MCF 10A (cell line): Measurements from ENCODE around the gene SLIT3. TPM values are rescaled to one million over a fixed set of nuclear protein-coding genes. Genes with fewer than 3 reads are reported as not detected.

Experiments
- BruUV-seq: library from RNA; stranded (reverse); fragments of 400-500 nt; replicated peaks from 2 replicates; lab custom pipeline; 2021; lab: Mats Ljungman, UMichigan
- CTCF ChIA-PET: fragments of 300-600 bp; sonication (Branson Sonifier 250); formaldehyde crosslinking; extraction: SDS; loops from one replicate; lab custom pipeline; 2021; ENCODE audit warnings: antibody characterized with exemption, inconsistent platforms; lab: Yijun Ruan, JAX
- POLR2A ChIA-PET: fragments of 300-600, 350-650 bp; sonication (Branson Sonifier 250); formaldehyde crosslinking; extraction: SDS; loops from one replicate; lab custom pipeline; 2020; ENCODE audit warnings: antibody characterized with exemption, inconsistent platforms; lab: Yijun Ruan, JAX
- DNase-seq: peaks from one replicate; pipeline ENCODE4 v3.0.0-alpha.2; 2018; ENCODE audit not compliant: unreplicated experiment
- H3K27ac Mint-ChIP-seq: one replicate; pipeline ENCODE4 v1.8.0; 2022; ENCODE audit warnings: mild to moderate bottlenecking, low read depth, mixed read lengths; ENCODE audit not compliant: unreplicated experiment
- H3K27me3 Mint-ChIP-seq: one replicate; pipeline ENCODE4 v1.8.0; 2022; ENCODE audit warnings: mixed read lengths; ENCODE audit not compliant: insufficient read depth, unreplicated experiment
- H3K36me3 Mint-ChIP-seq: one replicate; pipeline ENCODE4 v1.8.0; 2022; ENCODE audit warnings: mild to moderate bottlenecking, moderate library complexity, mixed read lengths; ENCODE audit not compliant: insufficient read depth, unreplicated experiment
- H3K4me1 Mint-ChIP-seq: one replicate; pipeline ENCODE4 v1.8.0; 2022; ENCODE audit warnings: mixed read lengths; ENCODE audit not compliant: insufficient read depth, unreplicated experiment
- H3K4me3 Mint-ChIP-seq: one replicate; pipeline ENCODE4 v1.8.0; 2022; ENCODE audit warnings: mild to moderate bottlenecking, moderate library complexity, mixed read lengths; ENCODE audit not compliant: unreplicated experiment
- H3K9me3 Mint-ChIP-seq: one replicate; pipeline ENCODE4 v1.8.0; 2022; ENCODE audit warnings: mixed read lengths; ENCODE audit not compliant: unreplicated experiment
- intact Hi-C: fragments of 100-400 bp; cut with micrococcal nuclease; formaldehyde crosslinking; loops from 2 replicates; pipeline ENCODE4 v1.14.1; 2022
- total RNA-seq: library from RNA; stranded (reverse); gene quantifications from 2 replicates; pipeline ENCODE4 v1.2.3, GENCODE V29; 2022
- TF ChIP-seq, protein P1 (sequence below): fragments of 200-600 bp; IDR thresholded peaks from one replicate; pipeline ENCODE4 v1.8.0; 2022; ENCODE audit warnings: antibody characterized with exemption, mild to moderate bottlenecking; ENCODE audit not compliant: unreplicated experiment

Gene SLIT3
- total RNA-seq, 1 experiment from 2014 or later: 0.89 TPM

DNA sequence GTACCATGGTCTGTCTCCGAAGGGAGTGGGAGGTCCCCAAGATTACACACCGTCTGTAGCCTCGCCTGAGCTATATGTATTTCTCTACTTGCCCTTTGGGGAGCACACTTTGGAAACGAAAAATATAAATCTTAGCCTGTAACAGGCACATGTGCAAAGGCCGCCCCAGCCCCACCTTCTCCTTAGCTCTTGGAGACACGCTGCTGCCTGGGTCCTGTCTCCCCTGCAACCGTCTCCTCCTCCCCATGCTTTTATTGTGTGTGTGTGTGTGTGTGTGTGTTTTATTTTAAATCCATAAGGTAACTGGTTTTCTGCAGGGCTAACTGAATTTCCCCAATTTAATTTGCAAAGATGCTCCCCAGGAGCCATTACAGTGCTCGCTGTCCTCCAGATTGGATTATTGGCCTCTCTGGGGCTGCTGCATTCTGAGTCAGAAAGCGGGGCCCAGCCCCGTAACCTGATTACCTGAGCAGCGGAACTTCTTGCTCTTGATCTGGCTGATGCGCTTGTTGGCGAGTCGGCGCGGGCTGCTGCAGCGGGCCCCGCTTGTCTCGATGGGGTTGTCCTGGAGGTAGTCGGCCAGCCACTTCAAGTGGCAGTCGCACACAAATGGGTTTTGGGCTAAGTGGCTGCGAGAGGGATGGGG is 528.5 kb downstream of the SLIT3 start:
- Mint-ChIP-seq H3K4me3 (no peak overlapping the region), H3K36me3 (peaks cover 5% of the 10 kb centered on the region), H3K27me3 (no peaks in the 10 kb centered on the region), H3K9me3 (no peaks in the 10 kb centered on the region), H3K27ac (no peak overlapping the region), H3K4me1 (no peaks in the 10 kb centered on the region)
- CTCF ChIA-PET: interaction anchor here (1.3 kb wide), 1 partner anchor 10 kb away, joined by 3 read pairs; no protein-coding TSS in a partner anchor
- TF ChIP-seq, protein P1, sequence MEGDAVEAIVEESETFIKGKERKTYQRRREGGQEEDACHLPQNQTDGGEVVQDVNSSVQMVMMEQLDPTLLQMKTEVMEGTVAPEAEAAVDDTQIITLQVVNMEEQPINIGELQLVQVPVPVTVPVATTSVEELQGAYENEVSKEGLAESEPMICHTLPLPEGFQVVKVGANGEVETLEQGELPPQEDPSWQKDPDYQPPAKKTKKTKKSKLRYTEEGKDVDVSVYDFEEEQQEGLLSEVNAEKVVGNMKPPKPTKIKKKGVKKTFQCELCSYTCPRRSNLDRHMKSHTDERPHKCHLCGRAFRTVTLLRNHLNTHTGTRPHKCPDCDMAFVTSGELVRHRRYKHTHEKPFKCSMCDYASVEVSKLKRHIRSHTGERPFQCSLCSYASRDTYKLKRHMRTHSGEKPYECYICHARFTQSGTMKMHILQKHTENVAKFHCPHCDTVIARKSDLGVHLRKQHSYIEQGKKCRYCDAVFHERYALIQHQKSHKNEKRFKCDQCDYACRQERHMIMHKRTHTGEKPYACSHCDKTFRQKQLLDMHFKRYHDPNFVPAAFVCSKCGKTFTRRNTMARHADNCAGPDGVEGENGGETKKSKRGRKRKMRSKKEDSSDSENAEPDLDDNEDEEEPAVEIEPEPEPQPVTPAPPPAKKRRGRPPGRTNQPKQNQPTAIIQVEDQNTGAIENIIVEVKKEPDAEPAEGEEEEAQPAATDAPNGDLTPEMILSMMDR: no peak
- intact Hi-C loops: no loop called here
- BruUV-seq: no TSS peak
- POLR2A ChIA-PET: no interaction called here
- no peak for DNase-seq

DNA sequence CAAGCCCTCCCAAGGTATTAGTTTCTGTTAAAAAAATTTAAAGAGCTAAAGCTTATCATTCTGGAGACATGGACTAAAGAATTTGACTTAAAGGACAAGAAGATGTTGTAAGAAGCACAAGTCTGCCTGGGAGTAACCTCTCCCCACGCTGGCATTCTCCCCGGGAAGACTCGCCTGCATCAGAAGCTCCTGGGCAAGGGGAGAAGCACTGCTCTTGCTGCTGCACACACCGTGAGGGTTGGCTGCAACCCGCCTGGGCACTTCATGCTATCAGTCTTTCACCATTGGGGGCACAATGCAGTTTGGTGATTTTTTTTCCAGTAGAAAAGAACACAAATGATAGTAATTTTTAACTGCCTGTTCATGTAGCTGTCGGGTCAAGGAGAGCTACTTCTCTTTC is 529.3 kb downstream of the SLIT3 start:
- CTCF ChIA-PET: interaction anchor here (0.6 to 1.3 kb wide), 4 partner anchors 9 to 293 kb away, joined by 3 read pairs; no protein-coding TSS in a partner anchor
- POLR2A ChIA-PET: interaction anchor here (0.7 kb wide), 1 partner anchor 96 kb away, joined by 3 read pairs; no protein-coding TSS in a partner anchor

DNA sequence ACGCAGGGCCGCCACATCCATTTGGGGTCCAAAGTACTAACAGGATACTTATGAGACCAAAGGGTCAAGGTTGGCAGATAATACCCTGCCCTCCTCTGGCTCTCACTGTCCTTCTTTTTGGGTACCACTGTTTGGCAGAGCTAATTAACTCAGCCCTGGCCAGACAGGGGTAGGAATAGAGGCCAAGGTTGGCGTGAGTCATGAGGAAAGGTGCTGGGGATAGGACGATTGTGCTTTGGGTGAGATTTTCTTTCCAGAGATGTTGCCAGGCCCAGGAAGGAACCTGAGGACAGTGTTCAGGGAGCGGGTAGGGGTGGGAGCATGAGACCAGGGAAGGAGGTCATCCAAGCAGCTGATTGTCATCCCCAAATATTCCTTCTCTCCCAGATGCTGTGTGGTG is 529.9 kb downstream of the SLIT3 start:
- BruUV-seq: no TSS peak

More for the DNA sequence above, 529.3 kb downstream of the SLIT3 start:
- no peaks in the 10 kb centered on the region for H3K9me3 Mint-ChIP-seq
- peak; percentile 18 for DNase-seq
- H3K4me1 Mint-ChIP-seq: no peaks in the 10 kb centered on the region
- TF ChIP-seq, protein P1: no peak
- no peaks in the 10 kb centered on the region for H3K27me3 Mint-ChIP-seq
- no peak overlapping the region for H3K27ac Mint-ChIP-seq
- no TSS peak for BruUV-seq
- H3K36me3 Mint-ChIP-seq: peaks cover 5% of the 10 kb centered on the region
- no peak overlapping the region for H3K4me3 Mint-ChIP-seq
- intact Hi-C loops: no loop called here

DNA sequence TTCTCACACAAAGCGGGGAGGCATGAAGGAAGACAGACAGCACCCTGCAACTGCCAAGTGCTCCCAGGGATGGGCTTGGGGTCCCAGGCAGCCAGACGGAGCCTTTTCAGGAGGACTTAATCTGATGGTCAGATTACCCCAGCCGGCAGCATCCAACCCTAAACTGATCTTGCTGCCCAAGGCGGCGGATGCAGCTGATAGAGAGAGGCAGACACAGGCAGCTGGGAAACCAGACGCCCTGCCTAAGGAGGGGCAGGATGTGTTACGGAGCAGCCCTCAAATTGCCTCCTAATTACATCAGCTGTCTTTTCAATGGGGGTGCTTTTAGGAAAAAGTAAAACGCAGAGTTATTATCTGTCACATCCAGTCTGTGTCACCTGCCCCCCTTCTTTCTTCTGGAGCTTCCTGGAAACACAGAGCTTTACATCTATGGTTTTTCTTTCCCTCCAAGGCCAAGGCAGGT is 530.9 kb downstream of the SLIT3 start:
- no peak overlapping the region for H3K27ac Mint-ChIP-seq
- POLR2A ChIA-PET: no interaction called here
- TF ChIP-seq, protein P1: no peak
- no peaks in the 10 kb centered on the region for H3K27me3 Mint-ChIP-seq
- H3K9me3 Mint-ChIP-seq: no peaks in the 10 kb centered on the region
- H3K4me3 Mint-ChIP-seq: no peak overlapping the region
- intact Hi-C loops: no loop called here
- no peaks in the 10 kb centered on the region for H3K4me1 Mint-ChIP-seq
- no TSS peak for BruUV-seq
- no peaks in the 10 kb centered on the region for H3K36me3 Mint-ChIP-seq
- CTCF ChIA-PET: no interaction called here
- DNase-seq: no peak

More for the DNA sequence above, 529.9 kb downstream of the SLIT3 start:
- H3K27ac Mint-ChIP-seq: no peak overlapping the region
- no peaks in the 10 kb centered on the region for H3K9me3 Mint-ChIP-seq
- H3K36me3 Mint-ChIP-seq: peaks cover 1% of the 10 kb centered on the region
- CTCF ChIA-PET: interaction anchor here (0.6 to 1.3 kb wide), 3 partner anchors 8 to 293 kb away, joined by 3 read pairs; no protein-coding TSS in a partner anchor
- intact Hi-C loops: no loop called here
- POLR2A ChIA-PET: no interaction called here
- DNase-seq: no peak
- H3K4me1 Mint-ChIP-seq: no peaks in the 10 kb centered on the region
- TF ChIP-seq, protein P1: no peak
- H3K4me3 Mint-ChIP-seq: no peak overlapping the region
- no peaks in the 10 kb centered on the region for H3K27me3 Mint-ChIP-seq
